Measurements from ENCODE around the gene JAM3.
A peak's percentile ranks its signal among the peaks of the same experiment; 100 is the strongest.
"Not testable (repeated sequence)": the region's sequence is repeated elsewhere in the genome, so short reads cannot be mapped to it uniquely, and the experiment has no call there.

JAM3 gene

DNA sequence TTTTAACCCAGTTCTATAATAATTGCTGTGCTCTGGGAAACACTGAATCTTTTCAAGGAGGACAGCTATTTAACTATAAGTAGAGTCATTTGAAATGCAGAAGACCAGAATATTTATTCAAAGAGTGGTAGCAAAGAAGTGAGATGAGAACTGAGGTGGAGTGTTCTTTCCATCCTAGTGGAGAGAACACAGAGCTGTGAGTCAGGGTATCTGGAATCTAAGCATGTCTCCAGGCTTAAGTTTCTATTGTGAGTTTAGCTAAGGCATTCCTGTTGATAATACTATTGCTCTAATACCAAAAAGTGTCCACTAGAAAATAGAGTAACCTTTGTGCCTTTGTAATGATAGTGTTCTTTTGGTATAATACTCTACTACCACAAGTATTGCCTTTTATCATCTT is 32.4 kb downstream of the JAM3 start:
- no peak for DNase-seq (ENCODE audit: low read depth)

- no peak for DNase-seq (ENCODE audit: low read depth)
Observed at GRCh38 chr11:134110252-134110815, 41.5 kb downstream of the JAM3 start.

DNA sequence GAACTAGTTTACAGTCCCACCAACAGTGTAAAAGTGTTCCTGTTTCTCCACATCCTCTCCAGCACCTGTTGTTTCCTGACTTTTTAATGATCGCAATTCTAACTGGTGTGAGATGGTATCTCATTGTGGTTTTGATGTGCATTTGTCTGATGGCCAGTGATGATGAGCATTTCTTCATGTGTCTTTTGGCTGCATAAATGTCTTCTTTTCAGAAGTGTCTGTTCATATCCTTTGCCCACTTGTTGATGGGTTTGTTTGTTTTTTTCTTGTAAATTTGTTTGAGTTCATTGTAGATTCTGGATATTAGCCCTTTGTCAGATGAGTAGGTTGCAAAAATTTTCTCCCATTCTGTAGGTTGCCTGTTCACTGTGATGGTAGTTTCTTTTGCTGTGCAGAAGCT is 44.9 kb downstream of the JAM3 start:
- not testable (repeated sequence) for DNase-seq (ENCODE audit: low read depth)

- no peak for DNase-seq (ENCODE audit: low read depth)
Observed at GRCh38 chr11:134116210-134116609, 47.3 kb downstream of the JAM3 start.

DNA sequence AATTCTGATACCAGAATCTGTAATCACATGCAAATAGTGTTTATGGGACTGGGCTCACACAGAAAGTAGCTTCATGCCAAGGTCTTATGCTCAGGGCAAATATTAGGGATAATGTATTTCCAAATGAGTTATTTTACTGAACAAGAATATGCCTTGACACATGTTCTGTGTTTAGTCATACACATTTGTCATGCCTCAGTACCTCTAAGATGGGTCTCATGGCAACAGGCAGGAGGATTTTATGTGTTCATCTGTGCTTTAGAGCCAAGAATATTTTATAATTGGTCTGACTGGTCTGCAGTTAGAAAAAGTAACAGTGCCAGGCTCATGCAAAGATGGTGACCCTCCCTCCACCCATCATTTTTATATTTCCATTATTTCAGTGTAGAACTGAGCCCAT is 49.1 kb downstream of the JAM3 start:
- DNase-seq (ENCODE audit: low read depth) = no peak

GRCh38 chr11:134119094-134119493 is 50.2 kb downstream of the JAM3 start:
- peak; percentile 79 for DNase-seq (ENCODE audit: low read depth)

GRCh38 chr11:134120143-134120850 is 51.4 kb downstream of the JAM3 start:
- peak; percentile 80 for DNase-seq (ENCODE audit: low read depth)

GRCh38 chr11:134120921-134121526 is 52.2 kb downstream of the JAM3 start:
- peak; percentile 56 for DNase-seq (ENCODE audit: low read depth)

- DNase-seq (ENCODE audit: low read depth) = peak; percentile 55
Observed at GRCh38 chr11:134124660-134125451, 56.0 kb downstream of the JAM3 start.

- DNase-seq (ENCODE audit: low read depth) = peak; percentile 22
Observed at GRCh38 chr11:134125507-134125906, 56.6 kb downstream of the JAM3 start.

- DNase-seq (ENCODE audit: low read depth) = peak; percentile 94
Observed at GRCh38 chr11:134126217-134126822, 57.4 kb downstream of the JAM3 start.

GRCh38 chr11:134131628-134132244 is 62.9 kb downstream of the JAM3 start:
- peak; percentile 10 for DNase-seq (ENCODE audit: low read depth)

GRCh38 chr11:134132808-134133207 is 63.9 kb downstream of the JAM3 start:
- DNase-seq (ENCODE audit: low read depth) = peak; percentile 38

DNA sequence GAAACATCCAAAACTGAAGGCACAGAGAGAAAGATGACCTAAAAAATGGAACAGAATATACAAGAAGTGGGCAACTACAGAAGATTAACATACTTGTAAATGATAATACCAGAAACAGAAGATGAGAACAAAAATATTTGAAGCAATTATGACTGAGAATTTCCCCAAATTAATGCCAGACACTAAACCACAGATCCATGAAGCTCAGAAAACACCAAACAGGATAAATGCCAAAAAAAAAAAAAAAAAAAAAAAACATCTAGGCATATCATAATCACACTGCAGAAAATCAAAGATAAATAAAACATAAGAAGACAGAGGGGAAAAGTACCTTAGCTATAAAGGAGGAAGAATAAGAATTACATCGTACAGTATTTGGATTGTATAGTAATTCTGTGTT is 65.3 kb downstream of the JAM3 start:
- DNase-seq (ENCODE audit: low read depth) = no peak

DNA sequence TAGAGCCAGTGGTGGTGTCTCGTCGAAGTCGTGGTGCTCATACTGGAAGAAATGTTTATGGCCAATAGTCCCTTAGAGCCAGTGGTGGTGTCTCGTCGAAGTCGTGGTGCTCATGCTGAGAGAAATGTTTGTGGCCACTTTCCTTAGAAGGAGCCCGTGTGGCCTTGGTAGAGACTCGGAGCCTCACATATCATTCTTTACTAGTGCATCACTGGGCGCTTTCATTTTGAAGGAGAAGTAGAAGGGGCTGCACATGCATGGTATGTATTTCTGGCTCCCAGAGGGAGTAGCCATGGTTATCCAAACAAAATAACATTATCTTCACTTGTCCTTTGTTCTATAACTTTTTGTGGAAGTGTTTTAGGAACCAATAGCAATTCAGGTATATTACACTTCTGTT is 69.5 kb downstream of the JAM3 start:
- no peak for DNase-seq (ENCODE audit: low read depth)

- no peak for DNase-seq (ENCODE audit: low read depth)
Observed at GRCh38 chr11:134139303-134139872, 70.5 kb downstream of the JAM3 start.

GRCh38 chr11:134139873-134140331 is 71.0 kb downstream of the JAM3 start:
- DNase-seq (ENCODE audit: low read depth) = peak; percentile 77

- DNase-seq (ENCODE audit: low read depth) = no peak
Observed at GRCh38 chr11:134140961-134141490, 72.2 kb downstream of the JAM3 start.

- DNase-seq (ENCODE audit: low read depth) = peak; percentile 17
Observed at GRCh38 chr11:134142536-134142935, 73.7 kb downstream of the JAM3 start.

DNA sequence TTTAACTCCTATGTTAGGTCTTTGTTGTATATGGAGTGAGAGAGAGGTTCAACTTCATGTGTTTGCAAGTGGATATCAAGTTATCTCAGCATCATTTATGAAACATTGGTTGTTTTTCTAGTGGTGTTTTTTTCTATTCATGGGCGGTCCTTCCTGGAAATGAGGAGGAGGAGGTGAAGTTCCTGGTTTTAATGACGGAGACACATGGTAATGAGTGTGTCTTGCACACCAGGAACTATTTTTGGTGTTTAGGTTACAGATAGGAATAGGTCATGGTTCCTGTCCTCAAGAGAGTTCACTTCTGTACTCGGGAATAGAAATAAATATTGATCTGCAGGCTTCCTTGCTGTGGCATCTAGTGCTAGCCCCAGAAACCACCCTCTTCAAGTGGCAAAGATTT is 74.9 kb downstream of the JAM3 start:
- no peak for DNase-seq (ENCODE audit: low read depth)

DNA sequence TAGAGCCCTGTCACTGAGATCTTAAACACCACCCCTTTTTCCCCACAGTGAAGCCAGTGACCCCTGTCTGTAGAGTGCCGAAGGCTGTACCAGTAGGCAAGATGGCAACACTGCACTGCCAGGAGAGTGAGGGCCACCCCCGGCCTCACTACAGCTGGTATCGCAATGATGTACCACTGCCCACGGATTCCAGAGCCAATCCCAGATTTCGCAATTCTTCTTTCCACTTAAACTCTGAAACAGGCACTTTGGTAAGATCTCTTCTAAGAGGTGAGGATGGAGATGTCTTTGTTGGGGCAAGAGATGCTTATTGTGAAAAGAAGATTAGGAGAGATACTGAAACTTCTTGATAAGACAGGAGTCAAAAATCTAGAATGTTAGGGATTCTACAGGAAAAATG is 75.9 kb downstream of the JAM3 start:
- no peak for DNase-seq (ENCODE audit: low read depth)

All from ELR (cell line).